Measurements from ENCODE around the gene ZSWIM7. TPM values are rescaled to one million over a fixed set of nuclear protein-coding genes. Genes with fewer than 3 reads are reported as not detected.
"Not testable (repeated sequence)": the region's sequence is repeated elsewhere in the genome, so short reads cannot be mapped to it uniquely, and the experiment has no call there.

ZSWIM7 gene
- total RNA-seq, 2 donors from 2014 or later = 10.9 to 14.8 TPM

DNA sequence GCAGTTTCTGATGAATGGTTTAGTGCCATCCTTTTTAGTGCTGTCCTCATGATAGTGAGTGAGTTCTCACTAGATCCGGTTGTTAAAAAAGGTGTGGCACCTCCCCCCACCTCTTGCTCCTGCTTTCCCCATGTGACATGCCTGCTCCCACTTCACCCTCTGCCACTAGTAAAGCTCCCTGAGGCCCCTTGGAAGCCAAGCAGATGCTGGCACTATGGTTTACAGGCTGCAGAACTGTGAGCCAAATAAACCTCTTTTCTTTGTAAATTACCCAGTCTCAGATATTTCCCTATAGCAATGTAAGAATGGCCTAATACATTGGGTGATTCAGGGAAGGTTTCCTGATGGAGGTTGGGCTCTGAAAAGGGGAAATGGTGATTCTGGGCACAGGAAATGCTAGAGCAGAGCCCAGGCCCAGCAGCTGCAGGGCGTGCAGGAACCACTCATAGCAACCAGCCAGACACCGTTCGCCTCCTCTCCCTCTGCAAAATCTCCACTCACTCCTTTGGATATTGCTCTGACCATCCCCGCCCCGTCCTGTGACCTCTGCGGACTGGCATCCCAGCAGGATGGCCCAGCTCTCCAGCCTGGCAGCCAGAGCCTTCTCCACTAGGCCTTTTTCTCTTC lies 57.2 kb downstream of the ZSWIM7 start:
- no peak for ATAC-seq (replicated peaks)
- peaks cover 5% of the 10 kb centered on the region for H3K36me3 Mint-ChIP-seq (ENCODE audit: low read depth)
- peaks cover 33% of the 10 kb centered on the region for H3K27me3 Mint-ChIP-seq
- H3K4me1 Mint-ChIP-seq = peaks cover 6% of the 10 kb centered on the region
- no peaks in the 10 kb centered on the region for H3K9me3 Mint-ChIP-seq
- no peak overlapping the region for H3K27ac Mint-ChIP-seq
- no peak overlapping the region for H3K4me3 Mint-ChIP-seq

GRCh38 chr17:15941781-15942180 lies 57.7 kb downstream of the ZSWIM7 start:
- no peak for ATAC-seq (replicated peaks)
- Mint-ChIP-seq H3K27ac (no peak overlapping the region), H3K4me3 (no peak overlapping the region), H3K27me3 (peaks cover 30% of the 10 kb centered on the region), H3K4me1 (peaks cover 6% of the 10 kb centered on the region), H3K36me3 (ENCODE audit: low read depth) (peaks cover 5% of the 10 kb centered on the region), H3K9me3 (no peaks in the 10 kb centered on the region)

- H3K27me3 Mint-ChIP-seq, H3K4me3 Mint-ChIP-seq, H3K4me1 Mint-ChIP-seq: not testable (repeated sequence)
Observed at GRCh38 chr17:15936481-15936880, 63.0 kb downstream of the ZSWIM7 start.

GRCh38 chr17:15935891-15936290 lies 63.6 kb downstream of the ZSWIM7 start:
- no peak overlapping the region for H3K4me3 Mint-ChIP-seq
- ATAC-seq (replicated peaks) = no peak
- no peaks in the 10 kb centered on the region for H3K36me3 Mint-ChIP-seq (ENCODE audit: low read depth)
- H3K4me1 Mint-ChIP-seq = no peaks in the 10 kb centered on the region
- no peak overlapping the region for H3K27ac Mint-ChIP-seq
- no peaks in the 10 kb centered on the region for H3K9me3 Mint-ChIP-seq
- H3K27me3 Mint-ChIP-seq = peaks cover 4% of the 10 kb centered on the region

More at GRCh38 chr17:15936481-15936880, 63.0 kb downstream of the ZSWIM7 start:
- H3K27ac Mint-ChIP-seq; ATAC-seq (replicated peaks); H3K9me3 Mint-ChIP-seq; H3K36me3 Mint-ChIP-seq (ENCODE audit: low read depth): not testable (repeated sequence)

- Mint-ChIP-seq H3K27ac (no peak overlapping the region), H3K4me3 (no peak overlapping the region), H3K4me1 (no peaks in the 10 kb centered on the region)
Observed at GRCh38 chr17:15934866-15935265, 64.6 kb downstream of the ZSWIM7 start.

DNA sequence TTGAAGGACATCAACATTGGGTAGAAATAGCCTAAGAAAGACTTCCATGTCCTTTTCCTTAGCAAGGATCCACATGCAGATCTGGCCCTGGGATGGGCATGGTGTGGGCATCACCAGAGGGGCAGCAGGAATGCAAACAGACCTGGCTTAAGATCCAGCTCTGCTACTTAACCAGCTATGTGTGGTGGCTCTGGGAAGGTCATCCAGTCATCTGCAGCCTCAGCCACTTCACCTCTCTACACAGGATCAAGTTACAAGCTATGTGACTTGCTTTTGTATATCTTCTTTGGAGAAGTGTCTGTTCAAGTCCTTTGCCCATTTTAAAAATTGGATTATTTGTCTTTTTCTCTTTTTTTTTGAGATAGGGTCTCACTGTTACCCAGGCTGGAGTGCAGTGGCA lies 68.1 kb downstream of the ZSWIM7 start:
- Mint-ChIP-seq H3K9me3 (no peaks in the 10 kb centered on the region), H3K4me1 (no peaks in the 10 kb centered on the region), H3K4me3 (no peak overlapping the region), H3K27me3 (peaks cover 23% of the 10 kb centered on the region), H3K36me3 (ENCODE audit: low read depth) (no peaks in the 10 kb centered on the region), H3K27ac (no peak overlapping the region)
- ATAC-seq (replicated peaks) = no peak

More at GRCh38 chr17:15934866-15935265, 64.6 kb downstream of the ZSWIM7 start:
- peaks cover under 1% of the 10 kb centered on the region for H3K27me3 Mint-ChIP-seq
- ATAC-seq (replicated peaks) = no peak
- no peaks in the 10 kb centered on the region for H3K36me3 Mint-ChIP-seq (ENCODE audit: low read depth)
- no peaks in the 10 kb centered on the region for H3K9me3 Mint-ChIP-seq

DNA sequence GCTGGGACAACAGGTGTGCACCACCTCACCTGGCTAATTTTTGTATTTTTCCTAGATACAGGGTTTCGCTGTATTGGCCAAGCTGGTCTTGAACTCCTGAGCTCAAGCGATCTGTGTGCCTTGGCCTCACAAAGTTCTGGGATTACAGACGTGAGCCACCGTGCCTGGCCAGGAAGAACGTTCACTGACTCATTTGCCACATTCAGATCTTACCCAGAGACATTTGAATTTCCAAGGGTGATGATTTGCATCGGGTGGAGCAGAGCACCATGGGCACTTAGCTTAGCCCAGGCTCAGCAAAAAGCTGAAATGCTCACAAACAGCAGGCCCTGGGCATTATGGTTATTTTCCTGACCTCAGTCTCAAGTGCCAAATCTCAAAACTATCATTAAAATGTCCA lies 69.1 kb downstream of the ZSWIM7 start:
- peaks cover 27% of the 10 kb centered on the region for H3K27me3 Mint-ChIP-seq
- no peaks in the 10 kb centered on the region for H3K9me3 Mint-ChIP-seq
- no peaks in the 10 kb centered on the region for H3K4me1 Mint-ChIP-seq
- H3K4me3 Mint-ChIP-seq = no peak overlapping the region
- no peak for ATAC-seq (replicated peaks)
- H3K36me3 Mint-ChIP-seq (ENCODE audit: low read depth) = no peaks in the 10 kb centered on the region
- no peak overlapping the region for H3K27ac Mint-ChIP-seq

DNA sequence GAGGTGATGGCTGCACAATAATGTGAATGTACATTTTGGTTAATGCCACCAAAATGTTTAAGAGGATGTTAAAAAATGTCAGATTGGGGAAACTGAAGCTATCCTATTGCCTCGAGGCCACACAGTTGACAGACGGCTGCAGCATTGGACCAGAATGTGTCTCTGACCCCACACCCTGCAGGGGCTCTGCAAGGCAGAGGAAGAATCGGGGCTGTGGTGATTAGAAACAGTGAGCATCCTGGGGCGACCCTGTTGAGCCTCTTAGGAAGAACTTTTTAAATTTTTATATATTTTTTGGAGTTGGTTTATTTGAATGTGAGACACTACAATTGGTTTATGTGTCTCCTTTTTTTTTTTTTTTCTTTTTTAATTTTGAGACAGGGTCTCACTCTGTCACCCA lies 69.6 kb downstream of the ZSWIM7 start:
- no peaks in the 10 kb centered on the region for H3K36me3 Mint-ChIP-seq (ENCODE audit: low read depth)
- H3K4me1 Mint-ChIP-seq = no peaks in the 10 kb centered on the region
- H3K27me3 Mint-ChIP-seq = peaks cover 27% of the 10 kb centered on the region
- no peak overlapping the region for H3K27ac Mint-ChIP-seq
- no peak for ATAC-seq (replicated peaks)
- H3K9me3 Mint-ChIP-seq = no peaks in the 10 kb centered on the region
- H3K4me3 Mint-ChIP-seq = no peak overlapping the region

- no peaks in the 10 kb centered on the region for H3K4me1 Mint-ChIP-seq
- no peaks in the 10 kb centered on the region for H3K9me3 Mint-ChIP-seq
- no peaks in the 10 kb centered on the region for H3K36me3 Mint-ChIP-seq (ENCODE audit: low read depth)
- no peak for ATAC-seq (replicated peaks)
- H3K4me3 Mint-ChIP-seq = no peak overlapping the region
- no peak overlapping the region for H3K27ac Mint-ChIP-seq
- peaks cover 27% of the 10 kb centered on the region for H3K27me3 Mint-ChIP-seq
Observed at GRCh38 chr17:15928286-15928785, 71.2 kb downstream of the ZSWIM7 start.

Other genes starting within 250 kb of the ZSWIM7 start
- 1 to 10 TPM in 1 of 2 donors, under 1 TPM in 1; 0.19 to 3.4 TPM for gene ADORA2B, start 54.6 kb downstream of the ZSWIM7 start, total RNA-seq
- 10 to 100 TPM; 22.2 to 28.8 TPM for gene TTC19, start 120 bp upstream of the ZSWIM7 start, total RNA-seq
- gene NCOR1, start 215.8 kb upstream of the ZSWIM7 start, total RNA-seq = 100 to 1,000 TPM; 112 to 144 TPM
- gene PIGL, start 217.5 kb upstream of the ZSWIM7 start, total RNA-seq = 10 to 100 TPM; 35.5 to 38.7 TPM

Measured in activated T-helper 17 cell treated with anti-CD3 and anti-CD28 coated beads, Interleukin-2, amount 50 U/mL, for 72 hours (primary cell).